ENCODE data around the gene KBTBD3. TPM values are rescaled to one million over a fixed set of nuclear protein-coding genes. Genes with fewer than 3 reads are reported as not detected.

The KBTBD3 gene
- total and polyA plus RNA-seq, 2 experiments from 2014 or later = 1.9 to 13.7 TPM

- DNase-seq (ENCODE audit: low spot score) (no peak), ATAC-seq (no peak)
- Mint-ChIP-seq H3K27ac (no peak overlapping the region), H3K36me3 (ENCODE audit: low read depth) (peaks cover 63% of the 10 kb centered on the region), H3K27me3 (ENCODE audit: insufficient read depth, low read depth, poor library complexity) (no peaks in the 10 kb centered on the region), H3K4me3 (no peak overlapping the region), H3K9me3 (no peaks in the 10 kb centered on the region), H3K4me1 (peaks cover 7% of the 10 kb centered on the region)
- Histone ChIP-seq H3K4me3 (no peak overlapping the region), H3K9me2 (ENCODE audit: insufficient read depth) (no peaks in the 10 kb centered on the region), H3K79me2 (replicated peaks; ENCODE audit: insufficient read depth) (peaks cover 60% of the 10 kb centered on the region), H3K27ac (ENCODE audit: low read depth) (no peak overlapping the region), H3K4me2 (no peak overlapping the region), H2AFZ (no peak overlapping the region), H3K27me3 (ENCODE audit: insufficient read depth) (no peaks in the 10 kb centered on the region), H3K4me1 (ENCODE audit: insufficient read depth) (no peaks in the 10 kb centered on the region; the same call in 1 of the 2 replicates), H3K36me3 (ENCODE audit: insufficient read depth) (peaks cover 22% of the 10 kb centered on the region; the same call in 1 of the 2 replicates), H4K20me1 (replicated peaks; ENCODE audit: insufficient read depth) (peaks cover 14% of the 10 kb centered on the region; the same call in 1 of the 2 replicates), H3F3A (replicated peaks; ENCODE audit: low read depth) (no peaks in the 10 kb centered on the region)
- no peak for TF ChIP-seq STAT1 (IDR thresholded peaks at IDR 0.05; ENCODE audit: unreplicated experiment)
- no peak for TF ChIP-seq ZNF114 (CRISPR knock-in tag; IDR thresholded peaks at IDR 0.05)
- TF ChIP-seq EZH2 (IDR thresholded peaks at IDR 0.05; ENCODE audit: low read depth, unreplicated experiment) = no peak
- TF ChIP-seq CTCF (conservative IDR thresholded peaks at IDR 0.05; ENCODE audit: low read depth in 2 of 2) = no peak
- no peak for TF ChIP-seq POLR2AphosphoS5 (IDR thresholded peaks at IDR 0.05; ENCODE audit: low read depth)
- no peak for TF ChIP-seq ZNF331 (CRISPR knock-in tag; IDR thresholded peaks at IDR 0.05; ENCODE audit: low read depth)
- TF ChIP-seq ZNF462 (CRISPR knock-in tag; IDR thresholded peaks at IDR 0.05) = no peak
- TF ChIP-seq ETS1 (IDR thresholded peaks at IDR 0.05) = no peak
- no peak for TF ChIP-seq NANOG (IDR thresholded peaks at IDR 0.05; ENCODE audit: borderline replicate concordance)
- TF ChIP-seq CREB1 (CRISPR knock-in tag; IDR thresholded peaks at IDR 0.05; ENCODE audit: low read depth) = no peak
- no peak for TF ChIP-seq JUNB (IDR thresholded peaks at IDR 0.05; ENCODE audit: unreplicated experiment)
- TF ChIP-seq REST (IDR thresholded peaks at IDR 0.05; ENCODE audit: unreplicated experiment) = no peak
- no peak for TF ChIP-seq EZH2phosphoT487 (IDR thresholded peaks at IDR 0.05; ENCODE audit: unreplicated experiment)
Observed at GRCh38 chr11:106091480-106092123, 14.5 kb upstream of the KBTBD3 start.
